Ishikawa (cell line): ENCODE measurements around the gene SMO.

Experiments used
- CEBPB ChIP-seq: IDR thresholded peaks from 2 replicates; pipeline ENCODE4 v1.6.1; 2012
- CREB1 ChIP-seq: IDR thresholded peaks from 2 replicates; pipeline ENCODE4 v1.6.1; 2012; ENCODE audit warnings: low read depth
- EGR1 ChIP-seq: IDR thresholded peaks from 2 replicates; pipeline ENCODE4 v1.6.1; 2012
- EP300 ChIP-seq: IDR thresholded peaks from 2 replicates; pipeline ENCODE4 v1.6.1; 2012; ENCODE audit warnings: borderline replicate concordance
- FOXM1 ChIP-seq: IDR thresholded peaks from 2 replicates; pipeline ENCODE4 v1.6.1; 2012; ENCODE audit warnings: low read depth, borderline replicate concordance
- NFIC ChIP-seq: IDR thresholded peaks from 2 replicates; pipeline ENCODE4 v1.6.1; 2012
- RAD21 ChIP-seq: IDR thresholded peaks from 2 replicates; pipeline ENCODE4 v1.6.1; 2012; ENCODE audit warnings: low read depth
- TAF1 ChIP-seq: IDR thresholded peaks from 2 replicates; pipeline ENCODE4 v1.6.1; 2012; ENCODE audit warnings: low read depth, mild to moderate bottlenecking
- TCF12 ChIP-seq: IDR thresholded peaks from 2 replicates; pipeline ENCODE4 v1.6.1; 2012; ENCODE audit warnings: low read depth
- TEAD4 ChIP-seq: IDR thresholded peaks from 2 replicates; pipeline ENCODE4 v1.6.1; 2012
- YY1 ChIP-seq: IDR thresholded peaks from 2 replicates; pipeline ENCODE4 v1.6.1; 2012; ENCODE audit warnings: low read depth
- ZBTB7A ChIP-seq: IDR thresholded peaks from 2 replicates; pipeline ENCODE4 v1.6.1; 2012; ENCODE audit warnings: low read depth
- TF ChIP-seq, protein P1 (sequence below): IDR thresholded peaks from 2 replicates; pipeline ENCODE4 v1.6.1; 2012
- TF ChIP-seq, protein P2 (sequence below): IDR thresholded peaks from 2 replicates; pipeline ENCODE4 v1.6.1; 2012; ENCODE audit warnings: low read depth, mild to moderate bottlenecking
- TF ChIP-seq, protein P3 (sequence below): IDR thresholded peaks from 2 replicates; pipeline ENCODE4 v1.6.1; 2012

The SMO gene

DNA sequence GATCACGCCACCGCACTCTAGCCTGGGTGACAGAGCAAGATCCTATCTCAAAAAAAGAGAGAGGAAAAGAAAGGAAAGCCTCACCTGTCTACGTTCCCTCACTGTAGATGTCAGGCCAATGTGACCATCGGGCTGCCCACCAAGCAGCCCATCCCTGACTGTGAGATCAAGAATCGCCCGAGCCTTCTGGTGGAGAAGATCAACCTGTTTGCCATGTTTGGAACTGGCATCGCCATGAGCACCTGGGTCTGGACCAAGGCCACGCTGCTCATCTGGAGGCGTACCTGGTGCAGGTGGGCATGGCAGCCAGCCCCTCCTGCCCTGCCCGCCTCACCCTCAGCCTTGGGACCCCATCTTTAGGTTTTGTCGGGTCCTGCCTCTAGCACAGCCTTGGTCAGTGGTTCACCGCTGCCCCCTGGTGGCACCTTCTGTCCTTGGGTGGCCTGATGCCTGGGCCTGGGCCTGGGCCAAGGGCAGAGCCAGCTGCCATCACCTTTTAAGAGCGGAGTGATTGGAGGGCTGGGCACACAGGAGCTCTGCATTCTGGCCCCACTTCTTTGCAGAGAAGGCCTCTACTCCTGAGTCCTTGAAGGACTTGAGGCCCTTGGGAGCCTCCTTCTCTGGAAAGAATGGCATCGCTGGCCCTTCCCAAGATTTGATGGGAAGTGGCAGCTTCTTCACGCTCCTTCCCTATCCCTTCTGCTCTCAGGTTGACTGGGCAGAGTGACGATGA is 22.0 kb downstream of the SMO start:
- TF ChIP-seq TAF1 (no peak), CREB1 (no peak), ZBTB7A (no peak), NFIC (peak; percentile 70), RAD21 (peak; percentile 93), YY1 (no peak)
- TF ChIP-seq, protein P1, sequence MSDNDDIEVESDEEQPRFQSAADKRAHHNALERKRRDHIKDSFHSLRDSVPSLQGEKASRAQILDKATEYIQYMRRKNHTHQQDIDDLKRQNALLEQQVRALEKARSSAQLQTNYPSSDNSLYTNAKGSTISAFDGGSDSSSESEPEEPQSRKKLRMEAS: no peak
- TF ChIP-seq, protein P2, sequence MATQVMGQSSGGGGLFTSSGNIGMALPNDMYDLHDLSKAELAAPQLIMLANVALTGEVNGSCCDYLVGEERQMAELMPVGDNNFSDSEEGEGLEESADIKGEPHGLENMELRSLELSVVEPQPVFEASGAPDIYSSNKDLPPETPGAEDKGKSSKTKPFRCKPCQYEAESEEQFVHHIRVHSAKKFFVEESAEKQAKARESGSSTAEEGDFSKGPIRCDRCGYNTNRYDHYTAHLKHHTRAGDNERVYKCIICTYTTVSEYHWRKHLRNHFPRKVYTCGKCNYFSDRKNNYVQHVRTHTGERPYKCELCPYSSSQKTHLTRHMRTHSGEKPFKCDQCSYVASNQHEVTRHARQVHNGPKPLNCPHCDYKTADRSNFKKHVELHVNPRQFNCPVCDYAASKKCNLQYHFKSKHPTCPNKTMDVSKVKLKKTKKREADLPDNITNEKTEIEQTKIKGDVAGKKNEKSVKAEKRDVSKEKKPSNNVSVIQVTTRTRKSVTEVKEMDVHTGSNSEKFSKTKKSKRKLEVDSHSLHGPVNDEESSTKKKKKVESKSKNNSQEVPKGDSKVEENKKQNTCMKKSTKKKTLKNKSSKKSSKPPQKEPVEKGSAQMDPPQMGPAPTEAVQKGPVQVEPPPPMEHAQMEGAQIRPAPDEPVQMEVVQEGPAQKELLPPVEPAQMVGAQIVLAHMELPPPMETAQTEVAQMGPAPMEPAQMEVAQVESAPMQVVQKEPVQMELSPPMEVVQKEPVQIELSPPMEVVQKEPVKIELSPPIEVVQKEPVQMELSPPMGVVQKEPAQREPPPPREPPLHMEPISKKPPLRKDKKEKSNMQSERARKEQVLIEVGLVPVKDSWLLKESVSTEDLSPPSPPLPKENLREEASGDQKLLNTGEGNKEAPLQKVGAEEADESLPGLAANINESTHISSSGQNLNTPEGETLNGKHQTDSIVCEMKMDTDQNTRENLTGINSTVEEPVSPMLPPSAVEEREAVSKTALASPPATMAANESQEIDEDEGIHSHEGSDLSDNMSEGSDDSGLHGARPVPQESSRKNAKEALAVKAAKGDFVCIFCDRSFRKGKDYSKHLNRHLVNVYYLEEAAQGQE: no peak
- TF ChIP-seq, protein P3, sequence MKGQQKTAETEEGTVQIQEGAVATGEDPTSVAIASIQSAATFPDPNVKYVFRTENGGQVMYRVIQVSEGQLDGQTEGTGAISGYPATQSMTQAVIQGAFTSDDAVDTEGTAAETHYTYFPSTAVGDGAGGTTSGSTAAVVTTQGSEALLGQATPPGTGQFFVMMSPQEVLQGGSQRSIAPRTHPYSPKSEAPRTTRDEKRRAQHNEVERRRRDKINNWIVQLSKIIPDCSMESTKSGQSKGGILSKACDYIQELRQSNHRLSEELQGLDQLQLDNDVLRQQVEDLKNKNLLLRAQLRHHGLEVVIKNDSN: no peak

DNA sequence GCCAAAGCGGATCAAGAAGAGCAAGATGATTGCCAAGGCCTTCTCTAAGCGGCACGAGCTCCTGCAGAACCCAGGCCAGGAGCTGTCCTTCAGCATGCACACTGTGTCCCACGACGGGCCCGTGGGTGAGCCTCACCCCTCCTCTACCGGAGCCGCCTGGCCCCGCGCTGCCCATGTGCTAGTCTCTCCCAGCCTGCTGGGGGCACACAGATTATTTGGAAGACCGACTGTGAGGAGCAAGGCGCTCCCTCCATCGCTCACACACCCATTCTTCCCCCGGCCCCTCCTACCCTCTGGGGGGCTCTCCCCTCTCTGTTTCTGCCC is 22.5 kb downstream of the SMO start:
- TF ChIP-seq ZBTB7A: no peak
- no peak for TF ChIP-seq YY1
- no peak for TF ChIP-seq CEBPB
- TF ChIP-seq RAD21: no peak
- TF ChIP-seq TAF1: no peak
- TF ChIP-seq NFIC: no peak
- no peak for TF ChIP-seq TEAD4
- TF ChIP-seq, protein P2: no peak

DNA sequence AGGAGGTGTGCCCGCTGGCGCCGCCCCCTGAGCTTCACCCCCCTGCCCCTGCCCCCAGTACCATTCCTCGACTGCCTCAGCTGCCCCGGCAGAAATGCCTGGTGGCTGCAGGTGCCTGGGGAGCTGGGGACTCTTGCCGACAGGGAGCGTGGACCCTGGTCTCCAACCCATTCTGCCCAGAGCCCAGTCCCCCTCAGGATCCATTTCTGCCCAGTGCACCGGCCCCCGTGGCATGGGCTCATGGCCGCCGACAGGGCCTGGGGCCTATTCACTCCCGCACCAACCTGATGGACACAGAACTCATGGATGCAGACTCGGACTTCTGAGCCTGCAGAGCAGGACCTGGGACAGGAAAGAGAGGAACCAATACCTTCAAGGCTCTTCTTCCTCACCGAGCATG is 23.7 kb downstream of the SMO start:
- TF ChIP-seq, protein P3: no peak
- TF ChIP-seq CEBPB (no peak), NFIC (no peak), TAF1 (no peak), TCF12 (no peak), TEAD4 (no peak), EP300 (no peak), FOXM1 (no peak), YY1 (no peak), RAD21 (no peak), ZBTB7A (no peak), CREB1 (no peak), EGR1 (no peak)
- TF ChIP-seq, protein P1: no peak
- TF ChIP-seq, protein P2: no peak

DNA sequence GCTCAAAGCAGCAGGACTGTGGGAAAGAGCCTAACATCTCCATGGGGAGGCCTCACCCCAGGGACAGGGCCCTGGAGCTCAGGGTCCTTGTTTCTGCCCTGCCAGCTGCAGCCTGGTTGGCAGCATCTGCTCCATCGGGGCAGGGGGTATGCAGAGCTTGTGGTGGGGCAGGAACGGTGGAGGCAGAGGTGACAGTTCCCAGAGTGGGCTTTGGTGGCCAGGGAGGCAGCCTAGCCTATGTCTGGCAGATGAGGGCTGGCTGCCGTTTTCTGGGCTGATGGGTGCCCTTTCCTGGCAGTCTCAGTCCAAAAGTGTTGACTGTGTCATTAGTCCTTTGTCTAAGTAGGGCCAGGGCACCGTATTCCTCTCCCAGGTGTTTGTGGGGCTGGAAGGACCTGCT is 24.2 kb downstream of the SMO start:
- TF ChIP-seq, protein P1: no peak
- no peak for TF ChIP-seq YY1
- TF ChIP-seq TCF12: no peak
- no peak for TF ChIP-seq NFIC
- TF ChIP-seq CEBPB: no peak
- TF ChIP-seq, protein P2: no peak
- TF ChIP-seq EP300: no peak
- TF ChIP-seq, protein P3: no peak
- TF ChIP-seq FOXM1: no peak
- no peak for TF ChIP-seq TAF1
- TF ChIP-seq ZBTB7A: no peak
- TF ChIP-seq TEAD4: no peak
- TF ChIP-seq EGR1: no peak
- TF ChIP-seq CREB1: no peak
- no peak for TF ChIP-seq RAD21
